Measurements from ENCODE around the gene CDH23. TPM values are rescaled to one million over a fixed set of nuclear protein-coding genes. Genes with fewer than 3 reads are reported as not detected.

CDH23 gene
- total RNA-seq, 1 donor from 2014 or later, result 0.40 TPM

DNA sequence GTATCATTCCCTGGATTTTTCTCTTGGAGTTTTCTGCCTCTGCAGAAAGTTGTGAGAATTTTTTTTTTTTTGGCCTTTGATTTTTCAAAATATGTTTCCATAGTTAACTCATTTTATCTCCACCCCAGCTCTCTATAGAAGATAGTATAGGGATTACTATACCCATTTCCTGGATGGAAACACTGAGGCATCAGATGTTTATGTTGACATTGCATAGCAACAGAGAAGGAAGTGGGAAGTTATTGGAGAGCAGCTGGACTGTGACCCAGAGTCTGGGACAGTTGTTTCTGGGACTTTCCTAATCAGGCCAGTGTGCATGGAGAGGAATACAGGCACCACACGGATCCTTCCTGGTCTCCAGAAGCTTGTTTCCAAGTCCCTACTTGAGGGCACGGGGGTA lies 158.0 kb downstream of the CDH23 start:
- no peak for DNase-seq (ENCODE audit: low read depth)

DNA sequence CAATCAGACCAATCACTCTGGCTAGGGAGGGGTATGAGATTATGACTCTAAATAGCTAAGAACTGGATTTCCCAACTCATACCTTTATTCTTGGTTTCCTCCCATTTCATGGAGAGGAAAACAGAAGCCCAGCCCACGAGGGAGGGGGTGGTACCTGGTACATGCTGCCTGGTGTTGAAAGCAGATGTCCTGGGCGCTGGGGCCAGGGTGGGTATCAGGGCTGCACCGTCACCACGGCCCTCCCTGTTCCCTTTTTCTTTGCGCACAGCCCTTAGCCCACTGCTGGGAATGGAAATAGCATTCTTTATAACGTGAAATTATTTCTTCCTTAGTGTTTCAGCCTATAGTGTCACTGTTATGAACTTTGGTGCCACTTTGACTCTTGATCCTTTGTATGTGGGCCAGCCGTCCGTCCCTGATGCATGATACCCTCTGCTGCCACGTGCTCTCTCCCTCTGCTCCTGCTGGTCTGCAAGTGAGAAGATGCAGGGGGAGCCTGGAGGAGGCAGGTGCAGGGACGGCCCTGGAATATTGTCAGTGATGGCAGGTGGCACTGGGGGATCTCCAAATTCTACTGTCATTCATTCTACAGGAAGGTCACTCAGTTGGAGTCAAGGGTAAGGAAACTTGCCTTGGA lies 158.5 kb downstream of the CDH23 start:
- DNase-seq (ENCODE audit: low read depth), result no peak

GRCh38 chr10:71555724-71556119 lies 159.0 kb downstream of the CDH23 start:
- DNase-seq (ENCODE audit: low read depth), result no peak

DNA sequence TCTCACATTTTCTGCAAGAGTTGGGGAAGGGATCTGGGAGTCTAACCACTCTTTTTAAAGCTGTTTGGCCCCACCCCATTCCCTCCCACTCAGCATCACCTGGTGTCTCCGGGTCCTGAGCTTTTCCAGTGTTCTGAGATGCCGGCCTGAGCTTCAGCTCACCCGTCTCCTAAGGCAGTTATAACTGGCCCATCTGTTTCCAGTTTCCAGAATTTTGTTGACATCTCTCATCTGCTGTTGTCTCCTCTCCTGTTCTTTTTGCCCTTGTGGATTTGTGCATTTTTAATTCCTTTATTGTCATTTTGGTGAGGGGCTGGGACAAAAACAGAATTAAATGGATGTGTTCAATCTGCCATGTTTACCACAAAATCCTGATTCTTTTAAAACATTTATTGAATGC lies 162.3 kb downstream of the CDH23 start:
- DNase-seq (ENCODE audit: low read depth), result no peak

- DNase-seq (ENCODE audit: low read depth), result no peak
Observed at GRCh38 chr10:71561003-71561574, 164.4 kb downstream of the CDH23 start.

GRCh38 chr10:71562181-71562580 lies 165.5 kb downstream of the CDH23 start:
- DNase-seq (ENCODE audit: low read depth), result no peak

DNA sequence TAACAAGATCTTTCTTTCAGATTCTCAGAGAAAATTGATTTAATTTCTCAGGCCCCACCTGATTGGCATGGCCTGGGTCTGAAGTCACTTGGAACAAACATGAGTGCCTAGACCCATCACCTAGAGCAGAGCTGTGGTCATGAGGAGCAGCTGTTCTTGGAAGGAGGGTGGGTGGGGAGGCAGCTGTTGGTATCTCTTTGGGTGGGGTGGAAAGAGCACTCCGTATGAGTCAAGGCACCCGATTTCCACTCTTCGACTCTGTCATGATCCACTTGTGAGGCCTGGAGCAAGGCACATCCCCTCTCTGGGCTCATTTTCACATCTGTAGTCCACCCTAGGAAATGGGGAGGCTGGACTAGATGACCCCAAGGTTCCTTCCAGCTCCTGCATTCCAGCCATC lies 166.2 kb downstream of the CDH23 start:
- DNase-seq (ENCODE audit: low read depth), result peak; percentile 56

DNA sequence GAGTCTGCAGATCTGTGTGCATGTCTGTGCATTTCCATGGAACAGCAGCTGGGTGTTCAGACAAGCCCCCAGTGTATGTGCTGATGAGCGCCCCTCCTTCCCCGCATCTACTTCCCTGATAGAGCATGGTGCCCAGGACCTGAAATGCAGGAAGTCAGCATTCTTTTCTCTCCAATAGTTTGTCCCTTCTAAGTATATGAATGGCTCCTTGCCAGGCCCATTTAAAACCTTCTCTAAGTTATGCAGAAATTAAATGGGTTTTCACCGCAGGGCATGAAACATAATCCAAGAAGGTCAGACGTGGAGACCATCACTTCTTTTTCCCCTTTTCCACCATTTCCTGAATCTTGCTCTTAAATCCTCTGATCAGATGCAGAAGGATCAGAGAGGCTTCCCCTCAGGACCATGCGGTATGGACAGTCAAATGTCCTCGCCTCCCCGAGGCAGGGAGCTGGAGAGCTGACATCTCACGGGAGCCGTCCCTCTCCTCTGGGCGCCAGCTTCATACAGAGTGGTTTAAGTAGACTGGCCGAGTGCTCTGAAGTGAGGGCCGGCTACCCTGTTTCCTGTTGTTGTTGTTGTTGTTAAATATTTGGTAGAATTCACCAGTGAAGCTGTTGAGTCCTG lies 167.6 kb downstream of the CDH23 start:
- DNase-seq (ENCODE audit: low read depth), result no peak

GRCh38 chr10:71565284-71566000 lies 168.7 kb downstream of the CDH23 start:
- no peak for DNase-seq (ENCODE audit: low read depth)

- DNase-seq (ENCODE audit: low read depth), result no peak
Observed at GRCh38 chr10:71567006-71567405, 170.3 kb downstream of the CDH23 start.

DNA sequence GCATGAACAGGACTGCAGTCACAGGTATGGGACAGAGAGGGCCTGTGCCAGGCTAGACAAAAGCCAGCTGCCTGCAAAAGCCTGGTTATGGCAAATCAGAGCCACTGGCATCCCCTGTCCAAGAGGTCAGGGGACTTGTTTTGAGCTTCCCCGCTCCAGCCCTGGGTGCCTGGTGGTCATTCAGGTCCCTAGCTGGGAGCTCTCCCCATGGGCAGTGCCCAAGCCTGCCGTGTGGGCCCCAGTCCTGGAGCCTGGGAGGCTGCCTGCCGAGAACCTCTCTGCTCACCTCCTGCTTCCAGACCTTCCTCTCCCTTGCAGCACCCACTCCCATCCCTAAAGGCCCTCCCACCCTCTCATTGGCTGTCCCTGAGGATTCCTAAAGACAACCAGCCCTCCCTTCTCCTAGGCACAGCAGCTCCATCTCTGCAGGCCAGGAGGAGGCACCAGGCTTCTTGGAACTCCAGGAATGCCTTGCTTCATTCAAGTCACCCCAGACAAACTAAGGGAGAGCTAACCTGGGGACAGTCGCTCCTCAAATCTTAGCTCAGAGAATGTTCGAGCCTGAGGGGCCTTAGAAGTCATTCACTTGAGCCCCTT lies 172.3 kb downstream of the CDH23 start:
- no peak for DNase-seq (ENCODE audit: low read depth)

DNA sequence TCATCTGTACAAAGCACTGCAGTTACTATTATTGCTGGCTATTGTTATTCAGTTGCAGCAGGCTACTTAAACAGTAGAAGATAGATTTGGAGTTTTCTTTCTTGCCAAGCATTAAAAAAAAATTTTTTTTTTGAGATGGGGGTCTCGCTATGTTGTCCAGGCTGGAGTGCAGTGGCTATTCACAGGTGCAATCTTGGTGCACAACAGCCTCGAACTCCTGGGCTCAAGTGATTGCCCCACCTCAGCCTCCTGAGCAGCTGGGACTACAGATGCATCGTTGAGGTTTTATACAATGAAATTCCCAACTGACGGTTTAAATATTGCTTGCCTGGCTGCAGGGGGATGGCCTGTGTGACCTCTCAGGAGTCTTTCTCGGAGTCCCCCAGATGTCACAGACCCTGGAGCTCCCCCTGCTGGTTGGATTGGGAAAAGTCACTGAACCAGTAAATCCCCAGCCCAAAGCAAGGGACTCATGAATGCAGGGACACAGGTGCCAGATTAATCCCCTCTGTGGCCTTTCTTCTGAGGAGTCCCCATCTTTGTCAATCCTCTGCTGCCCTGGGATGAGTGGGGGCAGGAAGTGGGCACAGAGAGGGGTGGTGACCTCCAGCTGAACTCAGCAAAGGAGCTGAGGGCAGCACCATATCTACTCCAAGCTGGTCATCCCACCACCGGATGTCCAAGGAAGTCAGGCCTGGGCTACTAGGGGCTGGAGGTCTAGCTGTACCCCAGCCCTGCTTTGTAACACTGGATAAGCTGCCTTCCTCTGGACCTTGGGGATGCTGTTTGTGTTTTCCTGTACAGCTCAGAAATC lies 173.3 kb downstream of the CDH23 start:
- peak; percentile 67 for DNase-seq (ENCODE audit: low read depth)

- no peak for DNase-seq (ENCODE audit: low read depth)
Observed at GRCh38 chr10:71571460-71572175, 174.9 kb downstream of the CDH23 start.

GRCh38 chr10:71572962-71573361 lies 176.2 kb downstream of the CDH23 start:
- no peak for DNase-seq (ENCODE audit: low read depth)

DNA sequence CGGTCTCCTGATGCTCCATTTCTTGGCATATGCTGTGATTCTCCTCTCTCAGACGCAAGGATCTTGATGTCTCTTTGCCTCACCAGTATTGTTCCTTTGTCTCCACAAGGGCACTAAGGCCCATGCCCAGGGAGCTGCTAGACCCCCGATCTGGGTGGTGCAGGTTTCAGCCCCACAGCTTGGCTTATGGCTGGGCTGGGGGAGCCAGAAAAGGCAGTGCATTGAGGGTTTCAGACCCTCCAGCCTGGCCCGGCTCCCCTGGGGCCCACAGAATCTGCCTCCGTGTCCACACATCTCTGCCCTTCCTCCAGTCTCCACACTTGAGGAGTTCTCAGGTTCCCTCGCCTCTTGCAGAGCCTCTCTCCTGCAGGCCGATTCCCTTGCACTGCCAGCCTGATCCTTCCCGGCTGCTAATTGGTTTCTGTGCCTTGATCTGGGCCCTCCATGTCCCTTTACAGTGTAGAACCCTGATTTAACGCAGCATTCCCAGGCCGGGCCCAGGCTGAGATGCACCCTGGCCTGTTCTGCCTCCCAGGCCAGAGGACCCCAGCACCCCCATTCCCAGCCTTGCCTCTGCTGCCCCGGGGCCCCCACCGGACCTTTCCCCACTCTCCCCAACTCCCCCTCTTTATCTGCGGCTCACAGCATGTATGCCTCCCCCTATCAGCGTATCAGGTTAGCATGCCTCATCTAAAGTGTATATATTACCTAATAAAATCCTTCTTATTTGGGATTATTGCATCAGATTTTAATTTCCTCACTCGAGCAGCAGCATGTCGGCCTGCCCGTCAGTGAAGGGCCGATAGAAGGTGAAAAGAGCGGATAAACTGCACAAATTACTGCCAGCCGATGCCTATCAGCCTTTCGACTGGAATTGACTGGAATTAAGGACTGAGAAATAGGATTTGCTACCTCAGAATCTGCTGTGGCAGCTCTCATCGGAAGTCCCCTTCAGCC lies 177.1 kb downstream of the CDH23 start:
- no peak for DNase-seq (ENCODE audit: low read depth)

DNA sequence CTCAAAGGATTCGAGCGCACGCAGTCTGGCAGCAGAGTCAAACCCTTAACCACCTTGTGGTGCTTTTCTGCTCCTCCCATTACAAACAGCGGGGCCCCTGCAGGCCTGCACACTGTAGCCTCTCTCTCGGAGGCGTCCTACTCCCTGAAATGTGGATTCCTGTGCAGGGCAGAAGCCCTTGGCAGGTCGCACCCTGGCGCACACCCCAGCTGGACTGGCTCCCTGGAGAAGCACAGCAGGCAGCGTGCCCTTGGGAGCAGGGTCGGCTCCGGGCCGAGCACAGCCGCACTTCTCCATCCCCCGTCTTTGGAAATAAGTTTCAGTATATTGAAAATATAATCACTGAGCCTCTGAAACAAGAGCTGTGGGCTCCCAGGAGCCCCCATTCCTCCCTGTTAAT lies 178.7 kb downstream of the CDH23 start:
- no peak for DNase-seq (ENCODE audit: low read depth)

DNA sequence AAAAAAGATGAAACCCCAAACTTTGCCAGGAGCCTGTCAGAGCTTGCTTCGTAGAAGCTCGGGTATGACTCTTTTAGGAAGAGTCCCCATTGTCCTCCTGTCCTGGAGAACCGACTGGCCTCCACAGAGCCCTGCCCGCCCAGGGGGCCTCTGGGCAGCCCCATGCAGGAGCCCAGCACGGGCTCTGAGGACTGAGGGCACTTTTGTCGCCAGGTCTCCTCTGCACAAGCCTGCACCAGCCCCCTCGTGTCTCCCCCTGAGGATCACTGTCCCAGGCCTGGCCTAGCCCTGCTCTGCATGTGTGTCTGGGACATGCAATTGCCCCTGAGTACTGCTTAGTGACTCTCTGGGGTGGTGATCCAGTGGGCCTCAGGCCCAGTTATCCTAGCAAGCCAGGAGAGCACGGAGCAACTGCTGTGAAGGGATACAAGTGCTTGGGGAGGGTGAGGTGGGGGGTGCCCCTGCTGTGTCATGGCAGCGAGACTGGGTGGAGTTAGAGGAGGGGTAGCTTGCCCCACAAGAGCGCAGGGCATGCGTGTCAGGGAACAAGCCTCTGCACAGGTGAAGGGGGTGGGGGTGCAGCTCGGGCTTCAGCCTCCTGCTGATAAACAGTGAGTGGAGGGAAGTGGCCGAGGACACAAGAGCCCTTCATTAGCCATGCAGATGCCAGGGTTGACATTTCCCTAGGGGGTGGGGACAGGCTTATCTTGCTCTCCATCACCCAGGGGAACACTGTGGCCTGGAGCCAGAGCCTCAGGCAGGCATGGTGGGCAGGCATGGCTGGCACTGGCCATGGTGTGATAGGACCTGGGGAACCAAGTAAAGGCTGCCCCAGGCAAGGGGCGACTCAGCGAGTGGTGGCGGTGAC lies 179.4 kb downstream of the CDH23 start:
- DNase-seq (ENCODE audit: low read depth), result no peak

DNA sequence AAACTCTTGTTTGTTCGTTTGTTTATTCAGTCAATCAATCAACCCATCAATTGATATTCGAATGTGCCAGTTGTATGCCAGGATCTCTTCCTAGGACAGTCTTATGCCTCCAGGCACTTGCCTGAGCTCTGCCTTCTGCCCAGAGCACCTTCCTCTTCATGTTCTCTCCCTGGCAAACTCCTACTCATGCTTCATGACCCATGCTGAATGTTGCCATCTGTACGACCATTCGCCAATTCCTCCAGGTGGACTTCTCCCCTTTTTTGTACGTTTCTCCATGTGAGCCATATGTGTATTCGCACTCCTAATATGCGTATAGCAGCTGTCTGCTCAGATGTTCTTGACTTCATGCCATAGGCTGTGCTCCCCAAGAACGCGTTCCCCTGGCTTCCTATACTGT lies 180.1 kb downstream of the CDH23 start:
- no peak for DNase-seq (ENCODE audit: low read depth)
